OCI-LY3 (cell line): ENCODE measurements around the gene SYPL1.

Experiments used
- CTCF ChIP-seq: fragments of 200-600, 300-600 bp; sonication (generic); IDR thresholded peaks from 2 replicates; pipeline ENCODE4 v1.5.1; 2014; ENCODE audit warnings: antibody characterized with exemption, low read length, low read depth
- EZH2phosphoT487 ChIP-seq: fragments of 200-600 bp; shearing (Covaris generic); IDR thresholded peaks from 2 replicates; pipeline ENCODE4 v1.6.1; 2018; ENCODE audit warnings: antibody characterized with exemption, mixed run types, low read depth

DNA sequence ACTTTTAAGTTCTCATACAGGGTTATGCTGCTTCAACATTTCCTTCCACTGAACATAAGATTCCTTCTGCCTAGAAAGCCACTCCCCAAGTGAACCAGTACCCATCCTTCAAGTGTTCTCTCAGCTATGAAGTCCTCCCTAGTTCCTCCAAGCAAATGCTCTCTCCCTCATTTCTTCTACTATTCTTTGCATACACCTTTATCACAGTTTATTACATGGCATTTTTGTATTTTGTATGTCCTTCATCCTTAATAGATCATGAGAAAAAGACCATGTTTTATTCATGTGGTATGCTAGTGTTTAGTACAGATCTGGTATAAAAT, 1.9 kb downstream of the SYPL1 start:
- TF ChIP-seq CTCF (no peak), EZH2phosphoT487 (no peak)
